ENCODE data around the gene BRPF3. TPM values are rescaled to one million over a fixed set of nuclear protein-coding genes. Genes with fewer than 3 reads are reported as not detected.

Gene BRPF3
- total RNA-seq, 1 donor from 2014 or later = 37.6 TPM

DNA sequence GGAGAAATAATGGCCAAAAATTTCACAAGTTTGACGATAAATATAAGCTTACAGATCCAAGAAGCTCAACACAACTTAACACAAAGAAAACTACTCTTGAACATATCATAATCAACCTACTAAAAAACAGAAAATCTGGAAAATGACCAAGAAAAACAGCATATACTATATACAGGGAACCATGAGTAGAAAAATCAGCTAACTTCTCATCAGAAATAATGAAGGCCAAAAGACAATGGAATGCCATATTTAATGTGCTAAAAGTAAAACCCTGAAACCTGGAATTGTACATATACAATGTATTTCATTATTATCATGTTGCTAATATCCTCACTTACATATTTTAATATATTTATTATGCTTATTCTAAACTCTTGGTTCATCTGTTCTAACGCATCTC lies 40.9 kb upstream of the BRPF3 start:
- no peaks in the 10 kb centered on the region for H3K9me3 Mint-ChIP-seq (ENCODE audit: unreplicated experiment)
- no peak for TF ChIP-seq CTCF (IDR thresholded peaks at IDR 0.05; ENCODE audit: unreplicated experiment)
- no peak for DNase-seq (ENCODE audit: low spot score)
- H3K27me3 Mint-ChIP-seq (ENCODE audit: unreplicated experiment) = peaks cover 1% of the 10 kb centered on the region
- no peak overlapping the region for H3K4me3 Mint-ChIP-seq (ENCODE audit: unreplicated experiment)
- H3K27ac Mint-ChIP-seq (ENCODE audit: unreplicated experiment) = no peak overlapping the region
- no peaks in the 10 kb centered on the region for H3K36me3 Mint-ChIP-seq (ENCODE audit: low read depth, unreplicated experiment)
- H3K4me1 Mint-ChIP-seq (ENCODE audit: unreplicated experiment) = peaks cover under 1% of the 10 kb centered on the region

GRCh38 chr6:36160147-36160760 lies 36.3 kb upstream of the BRPF3 start:
- H3K27ac Mint-ChIP-seq (ENCODE audit: unreplicated experiment) = no peak overlapping the region
- no peaks in the 10 kb centered on the region for H3K36me3 Mint-ChIP-seq (ENCODE audit: low read depth, unreplicated experiment)
- no peaks in the 10 kb centered on the region for H3K27me3 Mint-ChIP-seq (ENCODE audit: unreplicated experiment)
- DNase-seq (ENCODE audit: low spot score) = no peak
- TF ChIP-seq CTCF (IDR thresholded peaks at IDR 0.05; ENCODE audit: unreplicated experiment) = no peak
- no peak overlapping the region for H3K4me3 Mint-ChIP-seq (ENCODE audit: unreplicated experiment)
- H3K9me3 Mint-ChIP-seq (ENCODE audit: unreplicated experiment) = no peaks in the 10 kb centered on the region
- H3K4me1 Mint-ChIP-seq (ENCODE audit: unreplicated experiment) = no peaks in the 10 kb centered on the region

DNA sequence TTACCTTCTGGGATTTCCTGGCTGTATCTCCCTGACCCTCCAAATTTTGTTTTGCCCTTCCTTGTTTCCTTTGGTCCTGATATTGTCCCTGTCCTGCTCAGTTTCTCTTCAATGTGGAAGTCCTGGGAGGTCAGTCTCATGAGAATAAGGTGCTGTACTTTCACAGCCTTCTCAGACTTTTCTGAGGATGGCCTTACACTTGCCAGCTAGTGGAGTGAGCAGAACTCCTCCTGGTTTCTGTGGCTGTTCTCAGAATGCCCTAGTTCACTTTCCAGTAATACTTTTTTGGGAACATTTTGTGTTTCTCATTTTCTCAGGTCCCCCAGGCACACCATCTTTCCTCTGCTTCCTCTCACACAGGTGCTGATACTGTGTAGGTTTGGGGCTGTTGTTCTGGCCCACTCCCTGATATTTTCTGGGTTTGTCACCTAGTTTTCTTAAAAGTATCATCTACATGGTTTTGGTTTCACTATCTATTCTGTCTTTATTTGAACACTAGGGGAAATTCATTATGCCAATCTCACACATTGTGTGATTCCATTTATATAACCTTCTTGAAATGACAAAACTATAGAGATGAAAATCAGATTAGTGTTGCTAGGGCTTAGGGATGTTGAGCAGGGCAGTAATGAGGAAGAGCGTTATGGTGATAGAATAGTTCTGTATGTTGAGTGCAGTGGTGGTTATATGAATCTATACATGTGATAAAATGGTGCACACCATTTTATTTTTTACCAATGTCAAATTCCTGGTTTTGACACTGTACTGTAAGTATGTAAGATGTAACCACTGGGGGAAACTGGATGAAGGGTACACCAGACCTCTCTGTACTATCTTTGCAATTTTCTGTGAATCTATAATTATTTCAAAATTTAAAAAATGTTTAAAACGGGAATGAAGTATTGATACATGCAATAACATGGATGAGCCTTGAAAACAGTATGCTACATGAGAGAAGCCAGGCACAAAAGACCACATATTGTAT lies 27.2 kb upstream of the BRPF3 start:
- Mint-ChIP-seq H3K4me3 (ENCODE audit: unreplicated experiment) (no peak overlapping the region), H3K9me3 (ENCODE audit: unreplicated experiment) (no peaks in the 10 kb centered on the region), H3K36me3 (ENCODE audit: low read depth, unreplicated experiment) (no peaks in the 10 kb centered on the region), H3K27me3 (ENCODE audit: unreplicated experiment) (no peaks in the 10 kb centered on the region), H3K4me1 (ENCODE audit: unreplicated experiment) (no peaks in the 10 kb centered on the region), H3K27ac (ENCODE audit: unreplicated experiment) (peak overlapping the region; percentile 10)
- DNase-seq (ENCODE audit: low spot score) = no peak
- no peak for TF ChIP-seq CTCF (IDR thresholded peaks at IDR 0.05; ENCODE audit: unreplicated experiment)

DNA sequence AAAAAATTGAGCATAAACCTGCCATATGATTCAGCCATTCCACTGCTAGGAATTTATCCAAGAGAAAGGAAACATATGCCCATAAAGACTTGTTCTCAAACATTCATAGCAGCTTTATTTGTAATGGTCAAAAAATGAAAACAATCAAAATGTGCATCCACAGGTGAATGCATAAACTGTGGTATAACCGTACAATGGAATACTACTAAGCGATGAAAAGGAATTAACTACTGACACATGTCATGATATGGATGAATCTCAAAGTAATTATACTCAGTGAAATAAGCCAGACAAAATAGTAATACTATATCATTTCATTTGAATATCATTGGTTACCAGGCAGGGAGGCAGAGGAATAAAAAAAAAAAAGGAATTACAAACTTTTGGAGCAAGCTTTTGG lies 25.8 kb upstream of the BRPF3 start:
- H3K4me3 Mint-ChIP-seq (ENCODE audit: unreplicated experiment) = no peak overlapping the region
- H3K27me3 Mint-ChIP-seq (ENCODE audit: unreplicated experiment) = no peaks in the 10 kb centered on the region
- no peak overlapping the region for H3K27ac Mint-ChIP-seq (ENCODE audit: unreplicated experiment)
- DNase-seq (ENCODE audit: low spot score) = no peak
- TF ChIP-seq CTCF (IDR thresholded peaks at IDR 0.05; ENCODE audit: unreplicated experiment) = no peak
- no peaks in the 10 kb centered on the region for H3K36me3 Mint-ChIP-seq (ENCODE audit: low read depth, unreplicated experiment)
- no peaks in the 10 kb centered on the region for H3K4me1 Mint-ChIP-seq (ENCODE audit: unreplicated experiment)
- no peaks in the 10 kb centered on the region for H3K9me3 Mint-ChIP-seq (ENCODE audit: unreplicated experiment)

DNA sequence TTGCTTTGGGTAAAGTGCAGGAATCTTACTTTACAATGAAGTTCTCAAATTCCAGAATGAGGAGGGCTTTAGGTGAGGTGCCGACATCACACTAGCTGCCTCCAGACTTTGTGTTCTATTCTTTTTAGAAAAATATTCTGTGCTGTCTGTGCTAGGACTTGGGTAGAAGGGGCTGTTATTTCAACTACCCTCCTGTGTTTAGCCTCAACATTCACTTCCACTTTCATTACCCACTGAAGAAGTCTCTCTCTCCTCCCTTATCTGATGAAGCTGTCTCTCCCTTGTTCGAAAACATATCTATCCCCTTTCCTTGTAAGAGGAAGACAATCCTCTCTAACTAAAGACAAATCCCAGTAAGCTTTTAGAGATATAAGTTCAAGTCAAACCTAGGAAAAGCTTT lies 25.0 kb upstream of the BRPF3 start:
- Mint-ChIP-seq H3K4me1 (ENCODE audit: unreplicated experiment) (no peaks in the 10 kb centered on the region), H3K27me3 (ENCODE audit: unreplicated experiment) (no peaks in the 10 kb centered on the region), H3K27ac (ENCODE audit: unreplicated experiment) (no peak overlapping the region), H3K36me3 (ENCODE audit: low read depth, unreplicated experiment) (no peaks in the 10 kb centered on the region), H3K9me3 (ENCODE audit: unreplicated experiment) (no peaks in the 10 kb centered on the region), H3K4me3 (ENCODE audit: unreplicated experiment) (no peak overlapping the region)
- no peak for TF ChIP-seq CTCF (IDR thresholded peaks at IDR 0.05; ENCODE audit: unreplicated experiment)
- no peak for DNase-seq (ENCODE audit: low spot score)

Measured in endothelial cell (in vitro differentiated cells).